NCI-H1417 treated with DMSO at 0.1 percent for 48 hours (cell line): ENCODE measurements around the gene SERP1.
A peak's percentile ranks its signal among the peaks of the same experiment; 100 is the strongest.

Experiments
- DNase-seq: peaks from one replicate; lab custom pipeline; 2025; lab: John Stamatoyannopoulos, UW

The SERP1 gene

GRCh38 chr3:150546226-150547044 lies at the start of gene SERP1, which contains the start of gene EIF2A:
Gene SERP1, minus strand, starts transcription at chr3:150546496. Its CDS starts 361 bp downstream, at chr3:150546135.
Gene EIF2A, plus strand, starts transcription at chr3:150546787. Its CDS starts 16 bp downstream, at chr3:150546803.
- DNase-seq = peak; percentile 93

DNA sequence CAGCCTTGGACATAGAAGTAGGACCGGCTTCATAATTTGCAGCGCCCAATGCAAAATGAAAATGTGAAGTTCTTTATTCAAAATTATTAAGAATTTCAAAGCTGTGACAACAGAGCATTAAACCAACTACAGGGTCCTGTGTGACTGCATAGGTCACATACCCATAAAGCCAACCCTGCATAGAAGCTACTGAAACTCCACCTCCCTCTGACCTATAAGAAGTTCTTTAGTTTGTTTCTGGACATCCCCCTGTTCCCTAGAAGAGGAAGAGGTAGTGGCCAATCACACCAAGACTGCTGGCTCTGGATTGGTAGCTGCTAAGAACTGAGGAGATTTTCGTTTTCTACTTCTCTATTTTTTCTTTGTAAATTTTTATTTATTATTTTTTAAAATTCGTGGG lies 47.9 kb upstream of the SERP1 start:
- DNase-seq = no peak

GRCh38 chr3:150589759-150590158 lies 43.5 kb upstream of the SERP1 start:
- DNase-seq = no peak

- DNase-seq = no peak
Observed at GRCh38 chr3:150588027-150588830, 41.9 kb upstream of the SERP1 start.

DNA sequence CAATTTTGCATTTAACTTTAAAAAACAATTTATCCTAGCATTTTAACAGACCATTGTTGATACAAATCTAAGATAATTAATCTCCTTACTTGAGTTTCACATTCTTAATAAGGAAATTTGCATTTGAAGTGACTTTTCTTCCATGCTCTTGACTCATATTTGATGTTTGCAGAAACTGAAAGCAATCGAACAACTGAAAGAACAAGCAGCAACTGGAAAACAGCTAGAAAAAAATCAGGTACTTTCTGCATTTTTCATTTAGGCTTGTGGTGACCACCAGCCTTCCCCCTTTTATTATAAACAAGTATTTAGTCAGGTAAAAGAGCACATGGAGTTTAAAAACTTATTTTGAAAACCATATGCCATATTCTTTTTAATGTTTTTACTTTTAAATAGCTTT lies 36.7 kb upstream of the SERP1 start:
- DNase-seq = no peak

- no peak for DNase-seq
Observed at GRCh38 chr3:150582620-150583019, 36.3 kb upstream of the SERP1 start.

DNA sequence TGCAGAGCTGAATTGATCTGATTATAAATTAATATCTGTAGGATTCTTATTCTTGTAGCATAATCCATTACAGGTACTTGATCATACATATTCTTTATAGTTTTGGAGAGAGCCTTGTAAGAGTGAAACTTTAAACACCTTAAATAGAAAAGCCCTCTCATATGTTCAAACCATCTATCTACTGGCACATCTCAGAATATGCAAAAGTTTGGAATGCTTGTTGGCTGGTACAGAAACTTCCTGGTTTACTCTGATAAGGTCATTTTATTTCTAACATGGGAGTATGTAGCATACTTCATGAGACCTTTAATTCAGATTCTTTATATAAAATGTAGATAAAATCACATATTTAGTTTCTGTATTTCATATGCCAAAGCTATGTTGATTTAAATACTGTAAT lies 34.9 kb upstream of the SERP1 start:
- DNase-seq = no peak

- DNase-seq = no peak
Observed at GRCh38 chr3:150577855-150578254, 31.6 kb upstream of the SERP1 start.

DNA sequence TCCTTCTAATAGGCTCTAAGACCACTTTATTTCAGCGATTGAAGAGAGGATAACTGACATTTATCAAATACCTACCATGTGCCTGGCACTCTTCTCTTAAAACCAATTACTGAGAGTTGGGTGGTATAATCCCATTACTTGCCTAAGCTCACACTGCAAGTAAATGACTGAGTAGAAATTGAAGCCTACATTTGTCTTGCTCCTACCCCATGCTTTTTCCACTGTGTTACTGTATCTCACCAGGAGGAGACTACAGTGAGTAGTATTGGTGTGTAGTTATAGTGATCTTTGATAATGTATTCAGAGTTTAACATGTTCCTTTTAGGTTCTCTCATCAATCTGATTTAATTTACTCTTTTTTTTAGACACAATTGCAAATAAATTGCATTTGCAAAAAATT lies 21.0 kb upstream of the SERP1 start:
- no peak for DNase-seq

DNA sequence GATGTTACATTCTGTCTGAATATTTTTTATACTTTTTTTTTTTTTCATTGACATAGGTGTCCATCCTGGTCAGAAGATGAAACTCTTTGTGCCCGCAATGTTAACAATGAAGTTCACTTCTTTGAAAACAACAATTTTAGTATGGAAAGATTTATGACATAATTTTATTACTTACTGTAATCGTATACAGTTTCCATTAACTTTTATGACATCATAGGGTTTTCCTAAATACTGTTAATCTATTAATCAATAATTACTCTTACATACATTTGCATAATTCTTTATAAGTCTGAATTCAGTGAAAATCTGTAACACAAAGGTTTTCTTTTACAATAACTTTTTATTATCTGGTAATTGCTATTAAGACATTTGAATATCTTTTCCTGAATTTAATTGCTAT lies 17.9 kb upstream of the SERP1 start:
- DNase-seq = no peak

- DNase-seq = no peak
Observed at GRCh38 chr3:150557725-150558124, 11.4 kb upstream of the SERP1 start.

DNA sequence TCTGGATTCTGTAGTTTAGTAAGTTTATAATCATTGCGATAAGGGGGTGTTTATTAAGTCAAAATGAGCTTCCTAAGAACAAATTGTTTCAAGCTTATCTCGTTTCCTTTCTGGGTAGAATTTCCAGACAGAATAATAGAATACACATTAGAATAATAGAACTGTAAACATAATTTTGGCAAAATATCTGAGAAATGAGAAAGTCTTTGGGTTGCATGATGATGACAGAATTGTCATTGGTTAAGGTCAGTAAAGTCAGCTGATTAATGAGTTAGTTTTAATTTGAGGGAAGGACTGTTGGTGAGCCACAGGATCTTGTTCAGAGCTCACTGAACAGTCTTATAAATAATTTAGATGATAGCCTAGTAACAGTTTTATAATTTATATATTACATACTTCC lies 10.5 kb upstream of the SERP1 start:
- no peak for DNase-seq

DNA sequence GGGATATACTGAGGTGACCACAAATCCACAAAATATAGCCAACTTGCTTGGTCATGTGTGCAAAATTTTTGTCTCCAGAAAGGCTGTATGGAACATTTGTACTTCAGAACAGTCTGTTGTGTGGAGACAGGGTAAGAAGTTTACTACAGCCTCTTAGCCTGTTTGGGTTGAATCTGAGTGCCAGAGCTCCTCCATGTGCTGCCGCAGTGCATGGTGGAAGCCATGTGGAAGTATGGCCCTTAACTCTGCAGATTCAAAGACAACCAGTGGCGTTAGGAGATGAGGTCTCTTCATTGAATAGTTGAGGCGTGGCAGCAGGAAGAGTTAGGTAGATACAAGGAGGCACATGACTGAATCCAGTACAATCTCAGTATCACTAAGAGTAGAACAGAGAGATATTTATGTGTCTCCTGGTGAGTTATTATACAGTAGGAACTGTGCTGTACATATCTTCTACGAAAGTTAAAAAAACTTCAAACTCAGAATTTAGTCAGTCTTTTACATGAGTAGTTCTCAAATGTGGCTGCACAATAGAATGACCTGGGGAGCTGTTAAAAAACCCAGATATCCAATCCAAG lies 9.7 kb upstream of the SERP1 start:
- no peak for DNase-seq

GRCh38 chr3:150547045-150547741 lies 897 bp upstream of the SERP1 start:
- DNase-seq = no peak

- DNase-seq = no peak
Observed at GRCh38 chr3:150545419-150546225, 674 bp downstream of the SERP1 start.

DNA sequence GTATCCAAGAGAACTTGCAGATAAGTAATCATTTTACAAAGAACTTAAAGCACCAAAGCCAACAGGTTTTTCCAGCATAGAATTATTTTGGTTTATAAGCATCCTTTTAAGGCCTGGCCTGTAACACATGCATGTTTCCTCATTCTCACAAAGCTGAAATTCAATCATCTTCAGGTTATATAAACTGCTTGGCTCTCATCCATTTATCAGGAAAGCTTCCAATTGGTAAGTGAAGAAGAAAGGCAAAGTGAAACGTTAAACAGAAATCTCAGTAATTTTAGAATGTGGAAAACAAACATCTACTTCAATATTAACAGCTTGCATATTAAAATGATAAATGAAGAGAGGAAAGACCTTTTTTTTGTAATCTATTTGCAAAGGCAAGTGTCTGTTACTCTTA lies 1.6 kb downstream of the SERP1 start:
- DNase-seq = no peak

DNA sequence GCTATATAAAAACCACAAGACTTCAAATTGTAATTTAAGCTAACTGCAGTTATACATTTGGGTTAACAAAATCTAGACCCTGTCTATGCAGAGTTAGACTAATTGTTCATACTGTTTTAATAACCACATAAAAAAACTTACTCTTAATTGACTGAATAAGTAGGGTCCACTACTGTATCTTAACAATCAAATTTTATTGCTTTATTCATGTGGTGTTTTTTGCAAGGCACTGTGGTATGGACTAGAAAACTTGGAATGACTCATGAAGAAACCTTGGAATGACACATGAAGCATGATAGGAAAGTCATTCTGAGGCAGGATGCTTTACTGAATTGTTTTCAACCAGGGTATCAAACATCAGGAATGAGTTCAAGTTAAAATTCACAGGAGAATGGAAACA lies 2.3 kb downstream of the SERP1 start:
- DNase-seq = no peak

- DNase-seq = no peak
Observed at GRCh38 chr3:150543531-150543930, 2.8 kb downstream of the SERP1 start.

DNA sequence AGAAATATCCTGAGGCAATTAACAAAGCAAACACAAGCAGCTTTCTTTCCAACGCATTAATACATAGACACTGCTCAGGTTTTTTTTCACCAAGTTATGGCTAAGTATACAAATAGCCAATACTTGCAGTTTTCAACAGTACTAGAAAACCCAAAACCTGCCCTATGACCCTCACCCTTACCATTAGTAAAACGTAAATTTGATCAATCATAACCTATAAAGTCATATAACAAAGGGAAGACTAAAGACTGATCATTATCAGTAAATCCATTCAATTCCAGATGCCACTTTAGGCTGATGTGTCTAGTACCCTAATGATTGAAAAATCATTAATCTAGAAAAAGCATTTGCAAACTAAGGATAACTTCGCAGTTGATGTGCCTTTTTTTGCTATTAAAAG lies 3.2 kb downstream of the SERP1 start:
- DNase-seq = no peak

GRCh38 chr3:150540991-150541390 lies 5.3 kb downstream of the SERP1 start:
- no peak for DNase-seq

- DNase-seq = no peak
Observed at GRCh38 chr3:150540297-150540696, 6.0 kb downstream of the SERP1 start.
